GM12878 (cell line): ENCODE data around the gene NOB1. TPM values are rescaled to one million over a fixed set of nuclear protein-coding genes. Genes with fewer than 3 reads are reported as not detected.

Experiments used
- ATAC-seq: fragments of 200-7000 bp; cut with Tn5 transposase; 3 replicates; pipeline ENCODE4 v1.9.1; 2020; ENCODE audit warnings: mild to moderate bottlenecking, moderate library complexity
- BruUV-seq: library from RNA; stranded (reverse); fragments of 400-500 nt; replicated peaks from 2 replicates; lab custom pipeline; 2021; lab: Mats Ljungman, UMichigan
- CTCF ChIA-PET: fragments of 300-600 bp; sonication (Branson Sonifier 250); formaldehyde crosslinking; extraction: SDS; loops from one replicate; lab custom pipeline; 2021; ENCODE audit warnings: inconsistent platforms; lab: Yijun Ruan, JAX
- POLR2A ChIA-PET: fragments of 350-600 bp; formaldehyde crosslinking; extraction: SDS; loops from one replicate; lab custom pipeline; 2021; ENCODE audit warnings: inconsistent platforms; lab: Charles Lee
- RAD21 ChIA-PET: fragments of 300-600 bp; sonication (Branson Sonifier 250); formaldehyde crosslinking; loops from one replicate; lab custom pipeline; 2023; ENCODE audit warnings: antibody characterized with exemption; ENCODE audit not compliant: unreplicated experiment; lab: Charles Lee
- SMC1A ChIA-PET: fragments of 300-600 bp; sonication (Branson Sonifier 250); formaldehyde crosslinking; loops from one replicate; lab custom pipeline; 2023; ENCODE audit not compliant: unreplicated experiment, uncharacterized antibody; lab: Charles Lee
- DNase-seq: peaks from one replicate; pipeline ENCODE4 v3.0.0-alpha.2; 2011; ENCODE audit warnings: low read depth, low spot score
- FAIRE-seq: peaks from 3 replicates; lab custom pipeline; 2011; peaks lifted over from hg19 to GRCh38; lab: Jason Lieb, UNC
- H2AFZ ChIP-seq: 2 replicates; pipeline ENCODE4 v1.6.0; 2011; ENCODE audit warnings: low read depth, low read length, control low read depth; ENCODE audit not compliant: control insufficient read depth
- H3K27ac ChIP-seq: 2 replicates; pipeline ENCODE4 v1.5.1; 2011; ENCODE audit warnings: control low read depth; ENCODE audit not compliant: control insufficient read depth, insufficient read depth
- H3K27me3 ChIP-seq, 2 experiments: replicated peaks in 1 of 2; 2 replicates each; pipeline versions ENCODE4 v1.6.0 to v1.6.1; 2011; ENCODE audit warnings: low read length in 1 of 2; ENCODE audit not compliant: control insufficient read depth in 2 of 2, insufficient read depth in 2 of 2
- H3K36me3 ChIP-seq, 2 experiments: 2 replicates each; pipeline ENCODE4 v1.5.1; 2011; ENCODE audit warnings: low read length in 1 of 2; ENCODE audit not compliant: control insufficient read depth in 2 of 2, insufficient read depth in 2 of 2
- H3K4me1 ChIP-seq: 2 replicates; pipeline ENCODE4 v1.6.1; 2011; ENCODE audit warnings: mild to moderate bottlenecking, low read length, moderate library complexity, mixed read lengths; ENCODE audit not compliant: control insufficient read depth, insufficient read depth
- H3K4me2 ChIP-seq: 2 replicates; pipeline ENCODE4 v1.6.0; 2011; ENCODE audit warnings: control low read depth; ENCODE audit not compliant: control insufficient read depth, insufficient read depth
- H3K4me3 ChIP-seq: fragments of 200-600 bp; sonication (generic); 2 replicates; pipeline ENCODE4 v1.5.1; 2016
- H3K79me2 ChIP-seq: 2 replicates; pipeline ENCODE4 v1.6.0; 2011; ENCODE audit warnings: low read length; ENCODE audit not compliant: control insufficient read depth, insufficient read depth
- H3K9ac ChIP-seq: 2 replicates; pipeline ENCODE4 v1.8.0; 2011; ENCODE audit warnings: low read length, control low read depth, mixed read lengths; ENCODE audit not compliant: control insufficient read depth, insufficient read depth
- H3K9me3 ChIP-seq: replicated peaks from 3 replicates; pipeline ENCODE4 v1.5.1; 2011; ENCODE audit warnings: mild to moderate bottlenecking, low read length; ENCODE audit not compliant: control insufficient read depth, insufficient read depth
- H4K20me1 ChIP-seq: 2 replicates; pipeline ENCODE4 v1.6.0; 2011; ENCODE audit not compliant: control insufficient read depth, insufficient read depth
- CREM ChIP-seq: IDR thresholded peaks from 2 replicates; pipeline ENCODE4 v1.6.1; 2014; ENCODE audit warnings: antibody characterized with exemption, low read depth
- E2F8 ChIP-seq: fragments of 450-650 bp; IDR thresholded peaks from 2 replicates; pipeline ENCODE4 v1.6.1; 2018; ENCODE audit warnings: mild to moderate bottlenecking, low read depth, moderate library complexity; ENCODE audit not compliant: partially characterized antibody
- EGR1 ChIP-seq, 2 experiments: IDR thresholded peaks; 1 replicate in 1 of 2; 2 replicates in 1 of 2; pipeline ENCODE4 v1.6.1; 2011 to 2012; ENCODE audit warnings: low read depth in 2 of 2, low read length in 2 of 2, borderline replicate concordance in 1 of 2, mild to moderate bottlenecking in 1 of 2, moderate library complexity in 1 of 2
- GATAD2B ChIP-seq: fragments of 450-650 bp; conservative IDR thresholded peaks from 2 replicates; pipeline ENCODE4 v1.6.1; 2017; ENCODE audit warnings: low read depth, mild to moderate bottlenecking, moderate library complexity
- IRF4 ChIP-seq: IDR thresholded peaks from 2 replicates; pipeline ENCODE4 v1.6.1; 2011; ENCODE audit warnings: low read depth, low read length
- MTA3 ChIP-seq: IDR thresholded peaks from 2 replicates; pipeline ENCODE4 v1.6.1; 2012; ENCODE audit warnings: low read length, inconsistent platforms, borderline replicate concordance
- NBN ChIP-seq: fragments of 450-650 bp; IDR thresholded peaks from 2 replicates; pipeline ENCODE4 v1.6.1; 2016
- PAX5 ChIP-seq: IDR thresholded peaks from 2 replicates; pipeline ENCODE4 v1.6.1; 2011; ENCODE audit warnings: low read depth, low read length, borderline replicate concordance
- RAD21 ChIP-seq: IDR thresholded peaks from 2 replicates; pipeline ENCODE4 v1.6.1; 2011; ENCODE audit warnings: mild to moderate bottlenecking, low read depth, low read length, moderate library complexity; ENCODE audit not compliant: insufficient read depth
- WGBS: methylation state at CpG from one replicate; pipeline ENCODE4 v1.1.6; 2016; ENCODE audit warnings: low lambda C conversion rate; ENCODE audit not compliant: insufficient replicate concordance, insufficient coverage; ENCODE audit errors: missing lambda C conversion rate; 5-methylcytosine and 5-hydroxymethylcytosine counted together
- in situ Hi-C: fragments of 300-500 bp; cut with MboI; formaldehyde crosslinking; loops from 9 replicates; pipeline ENCODE4 v1.14.3; 2018; ENCODE audit warnings: mixed read lengths
- intact Hi-C: fragments of 100-400 bp; cut with micrococcal nuclease; formaldehyde crosslinking; loops from one replicate; pipeline ENCODE4 v1.14.2; 2022; ENCODE audit not compliant: unreplicated experiment
- polyA plus RNA-seq, 11 experiments: library from polyadenylated mRNA; depleted of rRNA in 4 of 11; unstranded in 6 of 11; stranded (reverse) in 5 of 11; fragments of >200 nt; fragmentation: Nextera tagmentation in 4 of 11; fragmentation: Illumina TruSeq in 1 of 11; extraction: Ambion mirVana in 4 of 11; extraction: Trizol in 1 of 11; gene quantifications; 1 replicate in 1 of 11; 2 replicates in 10 of 11; pipeline versions ENCODE4 v1.2.1 to v1.2.3, GENCODE V29; 2011 to 2016; ENCODE audit warnings: inconsistent platforms in 2 of 11, missing spikeins in 2 of 11, low read depth in 1 of 11
- total RNA-seq, 4 experiments: library from RNA; depleted of rRNA in 3 of 4; stranded (reverse); fragments of >200 nt in 3 of 4; fragmentation: Illumina TruSeq in 1 of 4; extraction: Trizol in 1 of 4; gene quantifications; 2 replicates each; pipeline versions ENCODE4 v1.2.1 to v1.2.3, GENCODE V29; 2013 to 2021

NOB1 gene
- total and polyA plus RNA-seq, 10 of the 15 experiments (the other 5 are each of a cell fraction or from before 2014, with no cell fraction given) = 31.1 to 117 (median 78.0) TPM

- H3K27ac ChIP-seq = peak overlapping the region; percentile 4; the same call in 1 of the 2 replicates
- RAD21 ChIA-PET = interaction anchor here (0.7 to 2.2 kb wide), 3 partner anchors 16 to 329 kb away, joined by 3 to 11 read pairs (median 10); partner anchors contain the start of gene NOB1
Measured at GRCh38 chr16:69724981-69725479, 29.7 kb downstream of the NOB1 start.

More at GRCh38 chr16:69724981-69725479, 29.7 kb downstream of the NOB1 start:
- no TSS peak for BruUV-seq
- FAIRE-seq (no peak), ATAC-seq (no peak)
- Histone ChIP-seq H2AFZ (no peak overlapping the region), H3K27me3 (no peaks in the 10 kb centered on the region), H4K20me1 (no peaks in the 10 kb centered on the region)
- no peak for TF ChIP-seq E2F8
- no peak for TF ChIP-seq NBN
- no peak for TF ChIP-seq EGR1 (IDR thresholded peaks at IDR 0.05; ENCODE audit: borderline replicate concordance in 1 of 2, low read depth in 2 of 2, low read length in 2 of 2)
- TF ChIP-seq RAD21 = no peak
- TF ChIP-seq PAX5 = no peak
- TF ChIP-seq CREM = no peak
- no peak for TF ChIP-seq IRF4
- TF ChIP-seq MTA3 = no peak
- no peak for TF ChIP-seq GATAD2B
- TF ChIP-seq, all 136 proteins: peak for 0
- peak overlapping the region; percentile 78; the same call in 1 of the 2 replicates for H3K4me3 ChIP-seq
- intact Hi-C loops = no loop called here
- H3K79me2 ChIP-seq = peaks cover 20% of the 10 kb centered on the region
- DNase-seq = no peak
- WGBS = 98% methylated on average over 6 of the region's 6 CpGs
- POLR2A ChIA-PET = interaction anchor here (0.6 to 5.6 kb wide), 4 partner anchors 22 to 755 kb away, joined by 3 to 25 read pairs (median 3); partner anchors contain the start of gene NOB1
- SMC1A ChIA-PET = interaction anchor here (1.6 to 8.3 kb wide), 5 partner anchors 14 to 329 kb away, joined by 4 to 47 read pairs (median 7); partner anchors contain the start of genes NOB1 and WWP2
- H3K9me3 ChIP-seq = no peaks in the 10 kb centered on the region; the same call in 2 of the 3 replicates
- H3K4me1 ChIP-seq = no peaks in the 10 kb centered on the region; the same call in none of the 2 replicates
- no peak overlapping the region for H3K9ac ChIP-seq
- CTCF ChIA-PET = interaction anchor here (1.0 to 8.2 kb wide), 6 partner anchors 12 to 325 kb away, joined by 3 to 68 read pairs (median 8); partner anchors contain the start of gene NOB1
- in situ Hi-C loops = no loop called here
- no peaks in the 10 kb centered on the region for H3K36me3 ChIP-seq
- H3K4me2 ChIP-seq = peak overlapping the region; percentile 59
